H1 (cell line): ENCODE results near the gene TENT4B. TPM values are rescaled to one million over a fixed set of nuclear protein-coding genes. Genes with fewer than 3 reads are reported as not detected.

ENCODE experiments used
- CTCF ChIA-PET: fragments of 300-600 bp; sonication (Branson Sonifier 250); formaldehyde crosslinking; loops from one replicate; lab custom pipeline; 2021; ENCODE audit not compliant: partially characterized antibody; lab: Charles Lee
- POLR2A ChIA-PET: fragments of 300-600 bp; sonication (Branson Sonifier 250); formaldehyde crosslinking; loops from one replicate; lab custom pipeline; 2021; ENCODE audit warnings: inconsistent platforms; ENCODE audit not compliant: partially characterized antibody; lab: Charles Lee
- DNase-seq, 2 experiments: peaks; one replicate each; pipeline versions ENCODE4 v3.0.0 to v3.0.0-alpha.2; 2010 to 2022; ENCODE audit warnings: low spot score in 2 of 2, low read depth in 1 of 2, mixed read lengths in 1 of 2
- FAIRE-seq: peaks from 2 replicates; lab custom pipeline; 2011; peaks lifted over from hg19 to GRCh38; lab: Jason Lieb, UNC
- H2AFZ ChIP-seq: 2 replicates; pipeline ENCODE4 v1.8.1; 2012; ENCODE audit warnings: low read length, inconsistent platforms
- H2AK5ac ChIP-seq: 2 replicates; pipeline ENCODE4 v1.6.1; 2013; ENCODE audit warnings: low read depth, low read length
- H2BK120ac ChIP-seq: replicated peaks from 2 replicates; pipeline ENCODE3; 2013; ENCODE audit warnings: low read depth, low read length, inconsistent platforms
- H2BK12ac ChIP-seq: 2 replicates; pipeline ENCODE4 v1.6.1; 2013; ENCODE audit warnings: low read depth, low read length
- H2BK15ac ChIP-seq: 2 replicates; pipeline ENCODE4 v1.6.1; 2013; ENCODE audit warnings: low read length
- H2BK20ac ChIP-seq: 2 replicates; pipeline ENCODE4 v1.6.1; 2013; ENCODE audit warnings: low read length
- H2BK5ac ChIP-seq: 2 replicates; pipeline ENCODE4 v1.6.1; 2013; ENCODE audit warnings: low read depth, low read length
- H3K14ac ChIP-seq: 2 replicates; pipeline ENCODE4 v1.6.1; 2013; ENCODE audit warnings: inconsistent platforms; ENCODE audit not compliant: insufficient read length
- H3K18ac ChIP-seq: 2 replicates; pipeline ENCODE4 v1.6.1; 2013; ENCODE audit warnings: low read length; ENCODE audit errors: extremely low read depth
- H3K23ac ChIP-seq: 2 replicates; pipeline ENCODE4 v1.6.1; 2013; ENCODE audit warnings: inconsistent platforms; ENCODE audit not compliant: insufficient read length
- H3K23me2 ChIP-seq: 2 replicates; pipeline ENCODE4 v1.6.1; 2013; ENCODE audit warnings: low read depth, low read length
- H3K27ac ChIP-seq: 2 replicates; pipeline ENCODE4 v1.6.1; 2011; ENCODE audit warnings: low read depth, low read length, inconsistent platforms
- H3K27me3 ChIP-seq, 4 experiments: replicated peaks in 1 of 4; 1 replicate in 1 of 4; 2 replicates in 3 of 4; pipeline versions ENCODE4 v1.6.1 to v1.8.1; 2011 to 2013; ENCODE audit warnings: low read length in 3 of 4, mild to moderate bottlenecking in 3 of 4, inconsistent platforms in 2 of 4, mixed read lengths in 2 of 4, moderate library complexity in 1 of 4; ENCODE audit not compliant: control insufficient read depth in 3 of 4, insufficient read depth in 3 of 4; ENCODE audit errors: extremely low read depth in 1 of 4
- H3K36me3 ChIP-seq, 4 experiments: 2 replicates each; pipeline versions ENCODE4 v1.6.1 to v1.8.1; 2011 to 2013; ENCODE audit warnings: mild to moderate bottlenecking in 4 of 4, low read length in 3 of 4, moderate library complexity in 2 of 4, control low read depth in 1 of 4, inconsistent platforms in 1 of 4; ENCODE audit not compliant: insufficient read depth in 4 of 4, control insufficient read depth in 2 of 4
- H3K4ac ChIP-seq: replicated peaks from 2 replicates; pipeline ENCODE3; 2013; ENCODE audit warnings: low read length, low read depth, mixed read lengths, inconsistent platforms; ENCODE audit not compliant: insufficient read length
- H3K4me1 ChIP-seq, 4 experiments: replicated peaks in 1 of 4; 1 replicate in 1 of 4; 2 replicates in 3 of 4; pipeline versions ENCODE4 v1.6.1 to v1.8.1; 2011 to 2013; ENCODE audit warnings: low read length in 3 of 4, inconsistent platforms in 2 of 4, mixed read lengths in 1 of 4; ENCODE audit not compliant: insufficient read depth in 4 of 4, control insufficient read depth in 3 of 4
- H3K4me2 ChIP-seq, 2 experiments: 2 replicates each; pipeline versions ENCODE4 v1.6.1 to v1.8.1; 2011 to 2013; ENCODE audit warnings: low read depth in 2 of 2, low read length in 2 of 2, control low read depth in 1 of 2, inconsistent platforms in 1 of 2, mild to moderate bottlenecking in 1 of 2; ENCODE audit not compliant: insufficient read depth in 1 of 2
- H3K4me3 ChIP-seq, 4 experiments: fragments of 200-600, 300-600 bp in 1 of 4; sonication (generic), shearing (Covaris generic), sonication (Bioruptor Twin) in 1 of 4; 2 replicates each; pipeline versions ENCODE4 v1.5.1 to v1.8.1; 2011 to 2016; ENCODE audit warnings: low read length in 4 of 4, low read depth in 3 of 4, control low read depth in 2 of 4, inconsistent platforms in 2 of 4, mild to moderate bottlenecking in 2 of 4, mixed read lengths in 1 of 4, moderate library complexity in 1 of 4; ENCODE audit not compliant: insufficient read depth in 2 of 4; ENCODE audit errors: extremely low read depth in 1 of 4
- H3K56ac ChIP-seq: replicated peaks from 2 replicates; pipeline ENCODE3; 2013; ENCODE audit warnings: low read depth, mild to moderate bottlenecking, mixed read lengths, low read length, inconsistent platforms; ENCODE audit not compliant: insufficient read length
- H3K79me1 ChIP-seq: 2 replicates; pipeline ENCODE4 v1.6.1; 2013; ENCODE audit warnings: low read depth, low read length, control low read depth
- H3K79me2 ChIP-seq, 2 experiments: 2 replicates each; pipeline versions ENCODE4 v1.6.1 to v1.8.1; 2012 to 2013; ENCODE audit warnings: low read length in 2 of 2, mild to moderate bottlenecking in 2 of 2, inconsistent platforms in 1 of 2; ENCODE audit not compliant: insufficient read depth in 2 of 2, control insufficient read depth in 1 of 2
- H3K9ac ChIP-seq, 4 experiments: replicated peaks in 1 of 4; 1 replicate in 1 of 4; 2 replicates in 3 of 4; pipeline versions ENCODE4 v1.6.1 to v1.8.1; 2011 to 2013; ENCODE audit warnings: low read depth in 3 of 4, low read length in 3 of 4, control low read depth in 2 of 4, mild to moderate bottlenecking in 2 of 4, moderate library complexity in 2 of 4, inconsistent platforms in 1 of 4; ENCODE audit errors: extremely low read depth in 1 of 4
- H3K9me3 ChIP-seq, 2 experiments: 2 replicates each; pipeline versions ENCODE4 v1.6.1 to v1.8.1; 2012 to 2013; ENCODE audit warnings: mild to moderate bottlenecking in 2 of 2, moderate library complexity in 2 of 2, control low read depth in 1 of 2, inconsistent platforms in 1 of 2, low read depth in 1 of 2, low read length in 1 of 2, mixed read lengths in 1 of 2; ENCODE audit not compliant: insufficient read depth in 2 of 2
- H4K20me1 ChIP-seq, 2 experiments: replicated peaks in 1 of 2; 2 replicates each; pipeline versions ENCODE3 to v1.8.1; 2011 to 2013; ENCODE audit warnings: inconsistent platforms in 2 of 2, low read length in 2 of 2, mild to moderate bottlenecking in 1 of 2; ENCODE audit not compliant: insufficient read depth in 2 of 2, control insufficient read depth in 1 of 2
- H4K5ac ChIP-seq: 2 replicates; pipeline ENCODE4 v1.6.1; 2013; ENCODE audit warnings: low read length, low read depth, mixed read lengths, inconsistent platforms; ENCODE audit not compliant: insufficient read length
- H4K8ac ChIP-seq: 2 replicates; pipeline ENCODE4 v1.8.0; 2013; ENCODE audit warnings: mild to moderate bottlenecking, moderate library complexity, low read length, inconsistent platforms; ENCODE audit not compliant: insufficient read depth; ENCODE audit errors: extremely low read depth
- H4K91ac ChIP-seq: replicated peaks from 2 replicates; pipeline ENCODE3; 2013; ENCODE audit warnings: low read length, mixed read lengths, inconsistent platforms; ENCODE audit not compliant: insufficient read length
- ATF3 ChIP-seq: IDR thresholded peaks from 2 replicates; pipeline ENCODE4 v1.6.1; 2011; ENCODE audit warnings: low read depth, mild to moderate bottlenecking, low read length; ENCODE audit not compliant: insufficient read depth
- CTBP2 ChIP-seq: IDR thresholded peaks from 2 replicates; pipeline ENCODE4 v1.7.0; 2011; ENCODE audit warnings: borderline replicate concordance, mild to moderate bottlenecking, moderate library complexity, mixed read lengths, low read length; ENCODE audit not compliant: insufficient read depth, insufficient read length
- KDM1A ChIP-seq: fragments of 200-600, 300-600 bp; sonication (generic); IDR thresholded peaks from 2 replicates; pipeline ENCODE4 v1.7.1; 2016; ENCODE audit warnings: mild to moderate bottlenecking, low read length, borderline replicate concordance
- KDM4A ChIP-seq: IDR thresholded peaks from one replicate; pipeline ENCODE4 v1.7.1; 2012; ENCODE audit warnings: low read depth, mild to moderate bottlenecking, moderate library complexity, low read length, inconsistent platforms; ENCODE audit not compliant: severe bottlenecking
- RXRA ChIP-seq: IDR thresholded peaks from 2 replicates; pipeline ENCODE4 v1.6.1; 2011; ENCODE audit warnings: low read depth, mild to moderate bottlenecking, low read length, moderate library complexity; ENCODE audit not compliant: insufficient read depth
- SAP30 ChIP-seq: fragments of 300-600 bp; sonication (generic); IDR thresholded peaks from 2 replicates; pipeline ENCODE4 v1.7.1; 2012; ENCODE audit warnings: low read length, moderate library complexity, mild to moderate bottlenecking, inconsistent platforms; ENCODE audit not compliant: insufficient read depth, insufficient replicate concordance
- SP2 ChIP-seq: IDR thresholded peaks from 2 replicates; pipeline ENCODE4 v1.6.1; 2012; ENCODE audit warnings: mild to moderate bottlenecking, low read length, inconsistent platforms
- USF2 ChIP-seq: IDR thresholded peaks from 2 replicates; pipeline ENCODE4 v1.6.1; 2011; ENCODE audit warnings: low read length, improper control_type of control experiment
- WGBS, 2 experiments: shearing (Covaris generic) in 1 of 2; methylation state at CpG; one replicate each; pipeline versions ENCODE4 v1.1.6 to v1.1.7; 2013 to 2015; ENCODE audit warnings: low lambda C conversion rate in 2 of 2, mixed read lengths in 2 of 2, inconsistent platforms in 1 of 2, low coverage in 1 of 2, missing lambda C conversion rate in 1 of 2; ENCODE audit not compliant: insufficient replicate concordance in 2 of 2, insufficient coverage in 1 of 2, insufficient read length in 1 of 2; ENCODE audit errors: extremely low coverage in 1 of 2, missing lambda C conversion rate in 1 of 2; 5-methylcytosine and 5-hydroxymethylcytosine counted together
- polyA plus RNA-seq, 7 experiments: library from polyadenylated mRNA; depleted of rRNA in 3 of 7; stranded (reverse) in 5 of 7; unstranded in 2 of 7; fragments of >200 nt in 5 of 7; fragments of 200-250 nt in 2 of 7; gene quantifications; 1 replicate in 5 of 7; 2 replicates in 1 of 7; 4 replicates in 1 of 7; pipeline versions ENCODE4 v1.2.1 to v1.2.3, GENCODE V29; 2011 to 2013; ENCODE audit warnings: missing spikeins in 2 of 7, mixed read lengths in 2 of 7
- total RNA-seq: library from RNA; stranded (reverse); fragmentation: NEBNext Ultra II Directional; extraction: Animal tissue kit (Norgen Biotek cat#: 25700); gene quantifications from 2 replicates; pipeline ENCODE4 v1.2.1, GENCODE V29; 2021

The TENT4B gene
- total and polyA plus RNA-seq, 2 of the 8 experiments (the other 6 are each of a cell fraction or from before 2014, with no cell fraction given), result 4.2 to 15.7 TPM

GRCh38 chr16:50229149-50229726, 76.1 kb downstream of the TENT4B start:
- no peak overlapping the region for H4K5ac ChIP-seq
- H3K27ac ChIP-seq, result no peak overlapping the region
- H3K4ac ChIP-seq, result no peak overlapping the region
- H3K4me3 ChIP-seq, result no peak overlapping the region
- H4K8ac ChIP-seq, result no peak overlapping the region; the same call in 1 of the 2 replicates
- H3K4me1 ChIP-seq, result no peaks in the 10 kb centered on the region
- H3K9ac ChIP-seq, result no peak overlapping the region
- H2AFZ ChIP-seq, result no peak overlapping the region
- no peak overlapping the region for H2BK120ac ChIP-seq
- H3K23ac ChIP-seq, result no peak overlapping the region
- no peaks in the 10 kb centered on the region for H3K79me1 ChIP-seq
- no peak overlapping the region for H2BK15ac ChIP-seq
- H4K91ac ChIP-seq, result no peak overlapping the region
- ChIA-PET POLR2A (interaction anchor here (0.6 kb wide), 1 partner anchor 517 kb away, joined by 3 read pairs; no protein-coding TSS in a partner anchor), CTCF (interaction anchor here (0.5 to 1.9 kb wide), 3 partner anchors 19 to 154 kb away, joined by 3 to 8 read pairs (median 3); no protein-coding TSS in a partner anchor)
- DNase-seq, result no peak
- no peak overlapping the region for H3K4me2 ChIP-seq
- H2AK5ac ChIP-seq, result no peak overlapping the region
- no peaks in the 10 kb centered on the region for H3K23me2 ChIP-seq
- no peak overlapping the region for H2BK20ac ChIP-seq
- H3K36me3 ChIP-seq, result peaks cover 0 to 17% (median 9%) of the 10 kb centered on the region in 4 experiments; a peak in 4 of 8 replicates
- H3K18ac ChIP-seq, result no peak overlapping the region
- H2BK12ac ChIP-seq, result no peak overlapping the region
- no peak overlapping the region for H3K14ac ChIP-seq
- no peak for TF ChIP-seq KDM4A
- no peak for TF ChIP-seq CTBP2
- TF ChIP-seq KDM1A, result no peak
- TF ChIP-seq SP2, result no peak
- no peak for TF ChIP-seq ATF3
- TF ChIP-seq RXRA, result no peak
- TF ChIP-seq SAP30, result no peak
- TF ChIP-seq USF2, result no peak
- TF ChIP-seq, all 59 proteins: peak for 0
- no peak for FAIRE-seq
- H3K56ac ChIP-seq, result no peak overlapping the region
- H4K20me1 ChIP-seq, result no peaks in the 10 kb centered on the region
- no peaks in the 10 kb centered on the region for H3K9me3 ChIP-seq
- H3K27me3 ChIP-seq, result no peaks in the 10 kb centered on the region
- WGBS, 2 experiments, result 88% methylated on average over 10 of the region's 10 CpGs; no CpG with 5 or more reads in 1 of the 2 experiments
- H2BK5ac ChIP-seq, result no peak overlapping the region
- no peaks in the 10 kb centered on the region for H3K79me2 ChIP-seq
